GM21737 (cell line): ENCODE results near the gene CCDC57.
"Not testable (repeated sequence)": the region's sequence is repeated elsewhere in the genome, so short reads cannot be mapped to it uniquely, and the experiment has no call there.

ENCODE experiments used
- ATAC-seq: cut with Tn5 transposase; IDR thresholded peaks from one replicate; pipeline ENCODE4 v1.9.1; 2021; ENCODE audit warnings: mild to moderate bottlenecking, moderate library complexity; ENCODE audit not compliant: unreplicated experiment

CCDC57 gene

DNA sequence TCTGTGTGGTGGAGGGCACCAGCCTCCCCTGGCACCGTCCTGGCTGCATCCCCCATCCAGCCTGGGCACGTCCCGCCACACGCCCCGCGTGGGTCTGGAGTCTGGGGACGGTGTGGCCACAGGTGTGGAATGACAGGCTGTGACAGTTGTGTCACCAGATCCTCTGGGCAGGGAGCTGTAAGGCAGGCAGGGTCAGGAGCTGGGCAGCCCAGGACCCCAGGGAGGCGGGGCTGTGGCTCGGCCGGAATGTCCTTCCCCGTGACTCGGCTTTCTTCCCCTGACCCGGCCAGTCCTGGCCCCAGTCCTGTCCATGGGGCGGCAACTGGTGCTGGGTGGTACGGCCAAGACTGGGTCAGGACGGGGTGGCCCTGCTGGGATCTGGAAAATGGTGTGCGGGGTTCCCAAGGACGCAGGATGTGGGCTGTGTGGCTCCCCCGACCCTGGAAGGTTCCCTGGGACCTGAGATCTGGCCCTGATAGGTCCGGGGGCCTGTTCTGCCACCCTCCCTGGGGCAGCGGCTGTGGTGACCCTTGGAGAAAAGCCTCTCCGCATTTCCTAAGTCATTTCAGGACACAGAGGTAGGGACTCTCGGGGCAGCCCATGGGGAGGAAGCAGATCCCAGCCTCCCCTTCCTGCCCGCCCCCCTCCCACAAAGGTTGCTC lies 12.9 kb upstream of the CCDC57 start:
- ATAC-seq, result no peak

GRCh38 chr17:82224666-82225065 lies 12.0 kb upstream of the CCDC57 start:
- ATAC-seq, result no peak

GRCh38 chr17:82223517-82223916 lies 10.9 kb upstream of the CCDC57 start:
- no peak for ATAC-seq

- ATAC-seq, result no peak
Observed at GRCh38 chr17:82222816-82223215, 10.2 kb upstream of the CCDC57 start.

DNA sequence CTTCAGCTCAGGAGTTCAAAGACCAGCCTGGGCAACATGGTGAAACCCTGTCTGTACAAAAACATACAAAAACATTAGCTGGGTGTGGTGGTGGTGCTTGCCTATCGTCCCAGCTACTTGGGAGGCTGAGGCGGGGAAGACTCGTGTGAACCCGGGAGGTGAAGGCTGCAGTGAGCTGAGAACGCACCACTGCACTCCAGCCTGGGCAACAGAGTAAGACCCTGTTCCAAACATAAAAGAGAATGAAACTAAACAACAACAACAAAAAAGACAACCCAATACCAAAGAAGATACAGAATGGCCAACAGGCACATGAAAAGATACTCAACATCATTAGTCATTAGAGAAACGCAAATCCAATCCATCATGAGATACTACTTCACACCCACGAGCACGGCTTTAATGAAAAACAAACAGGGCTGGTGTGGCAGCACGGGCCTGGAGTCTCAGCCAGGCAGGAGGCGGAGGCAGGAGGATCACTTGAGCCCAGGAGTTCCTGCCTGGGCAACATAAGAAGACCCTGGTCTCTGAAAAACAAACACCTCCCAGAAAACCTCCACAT lies 8.8 kb upstream of the CCDC57 start:
- no peak for ATAC-seq

DNA sequence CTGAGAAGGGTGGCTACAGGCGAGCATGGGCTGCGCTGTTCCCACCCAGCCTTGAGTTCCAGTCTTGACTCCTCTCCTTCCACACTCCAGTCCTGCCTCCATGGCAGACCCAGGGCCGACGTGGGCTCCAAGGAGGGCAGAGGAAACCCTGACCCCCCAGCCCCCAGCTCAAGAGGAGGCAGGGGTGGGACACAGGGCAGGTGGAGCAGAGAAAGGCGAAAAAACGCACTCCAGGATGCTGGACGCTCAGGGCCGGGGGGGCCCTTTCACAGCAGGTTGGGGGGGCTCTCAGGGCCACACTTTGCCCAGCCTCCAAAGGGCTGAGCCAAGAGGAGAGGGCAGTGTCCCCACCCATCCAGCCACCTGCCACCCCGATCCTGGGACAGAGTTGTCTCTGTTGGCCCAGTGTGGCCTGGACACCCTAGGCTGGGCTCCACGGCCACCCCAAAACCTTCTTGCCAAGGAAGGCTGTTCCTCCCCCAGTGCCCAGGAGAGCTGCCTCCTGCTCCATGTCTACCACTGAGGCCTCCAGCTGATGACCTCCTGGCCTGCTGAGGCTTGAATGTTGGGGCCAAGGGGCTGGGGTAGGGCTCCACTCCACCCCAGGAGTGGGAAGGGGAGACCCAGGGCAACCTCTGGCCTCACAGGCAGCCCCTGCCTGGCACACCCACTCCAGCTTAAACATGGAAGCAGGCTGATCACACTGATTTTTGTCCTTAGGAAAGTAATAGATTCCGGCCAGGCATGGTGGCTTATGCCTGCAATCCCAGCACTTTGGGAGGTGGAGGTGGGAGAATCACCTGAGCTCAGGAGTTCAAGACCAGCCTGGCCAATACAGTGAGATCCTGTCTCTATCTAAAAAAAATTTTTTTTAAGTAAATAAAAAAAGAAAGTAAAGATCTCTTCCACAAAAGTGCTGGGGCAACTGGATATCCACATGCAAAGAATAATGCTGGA lies 7.4 kb upstream of the CCDC57 start:
- no peak for ATAC-seq

- no peak for ATAC-seq
Observed at GRCh38 chr17:82219083-82219482, 6.4 kb upstream of the CCDC57 start.

- ATAC-seq, result no peak
Observed at GRCh38 chr17:82218349-82219075, 5.9 kb upstream of the CCDC57 start.

DNA sequence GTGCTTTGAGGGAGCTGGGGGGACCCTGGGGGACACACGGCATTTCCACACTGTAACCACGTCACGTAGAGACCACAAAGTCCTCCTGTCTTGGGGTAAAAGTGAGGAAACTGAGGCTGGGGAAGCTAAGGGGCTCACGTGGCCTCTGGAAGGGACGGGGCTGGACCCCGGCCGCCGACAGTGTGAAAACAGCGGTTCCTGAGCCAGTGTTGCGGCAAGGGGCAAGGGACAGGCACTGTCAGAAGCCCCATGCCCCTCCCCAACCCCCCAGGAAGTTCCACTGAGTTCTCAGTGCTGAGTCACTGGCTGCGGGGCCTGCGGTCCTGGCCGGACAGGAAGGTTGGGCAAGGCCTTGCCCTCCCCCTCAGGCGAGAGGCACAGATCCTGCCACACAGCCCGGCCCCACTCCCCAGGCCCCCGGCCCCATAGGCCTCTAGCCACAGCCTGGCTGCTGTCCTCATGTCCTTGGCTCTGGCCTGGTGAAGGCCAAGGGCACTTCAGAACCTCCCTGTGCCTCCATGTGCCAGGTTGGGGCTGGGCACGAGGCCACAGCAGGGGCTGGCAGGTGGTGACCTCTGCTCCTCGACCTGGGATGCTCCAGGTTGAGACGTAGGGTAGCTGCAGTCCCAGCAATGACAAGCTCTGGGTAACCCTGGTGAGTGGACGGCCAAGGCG lies 5.0 kb upstream of the CCDC57 start:
- ATAC-seq, result no peak

DNA sequence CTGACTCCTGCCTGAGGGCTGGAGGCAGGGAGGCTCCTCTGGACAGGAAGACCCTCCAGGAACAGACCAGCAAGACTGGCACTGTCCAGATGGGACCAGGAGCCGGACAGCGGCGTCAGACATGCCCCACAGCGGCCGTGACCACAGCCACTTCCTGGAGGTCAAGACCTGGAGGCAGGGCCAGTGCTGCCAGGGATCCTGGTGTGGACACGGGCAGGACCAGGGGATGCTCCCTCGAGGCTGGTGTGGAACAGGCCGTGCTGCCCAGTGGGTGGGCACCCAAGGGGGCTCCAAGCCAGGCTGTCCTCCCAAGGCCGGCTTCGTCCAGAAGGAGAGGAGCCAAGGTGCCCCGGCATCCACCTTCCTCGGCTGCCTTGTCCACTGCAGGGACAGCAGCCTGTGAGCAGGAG lies 4.5 kb upstream of the CCDC57 start:
- ATAC-seq, result no peak

- ATAC-seq, result no peak
Observed at GRCh38 chr17:82216301-82217119, 3.9 kb upstream of the CCDC57 start.

- no peak for ATAC-seq
Observed at GRCh38 chr17:82215972-82216300, 3.3 kb upstream of the CCDC57 start.

GRCh38 chr17:82215095-82215971 lies 2.7 kb upstream of the CCDC57 start:
- no peak for ATAC-seq

DNA sequence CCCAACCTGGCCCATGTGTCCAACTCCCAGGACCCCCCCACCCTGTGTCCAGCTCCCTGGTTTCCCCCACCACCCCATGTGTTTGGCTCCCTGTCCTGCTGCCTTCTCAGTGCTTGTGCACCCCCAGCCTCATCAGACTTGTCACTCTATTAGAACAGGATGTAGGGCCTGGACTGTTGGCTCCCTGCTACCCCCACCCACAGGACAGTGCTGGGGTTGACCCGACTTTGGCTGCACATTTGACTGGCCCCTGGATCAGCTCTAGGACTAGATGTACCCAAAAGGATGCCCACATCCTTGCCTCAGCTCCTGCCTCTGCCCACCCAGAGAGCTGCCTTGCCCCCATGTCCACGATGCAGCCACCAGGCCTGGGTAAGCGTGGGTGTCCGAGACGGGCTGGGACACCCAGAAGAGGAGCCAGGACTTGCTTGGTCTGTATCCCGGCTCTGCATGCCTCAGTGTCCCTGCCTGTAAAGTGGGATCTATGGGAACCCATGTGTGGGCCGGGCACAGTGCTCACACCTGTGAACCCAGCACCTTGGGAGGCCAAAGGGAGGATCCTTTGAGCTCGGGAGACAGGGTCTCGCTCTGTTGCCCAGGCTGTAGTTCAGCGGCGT lies 1.5 kb upstream of the CCDC57 start:
- no peak for ATAC-seq

GRCh38 chr17:82213251-82214011 lies 789 bp upstream of the CCDC57 start:
- no peak for ATAC-seq

GRCh38 chr17:82210655-82211054 lies 2.0 kb downstream of the CCDC57 start:
- ATAC-seq, result not testable (repeated sequence)

- ATAC-seq, result peak; percentile 77
Observed at GRCh38 chr17:82205720-82206508, 6.7 kb downstream of the CCDC57 start.
